Activated T-cell treated with anti-CD3 and anti-CD28 coated beads for 48 hours (primary cell): Measurements from ENCODE around the gene ME3.
"Not testable (repeated sequence)": the region's sequence is repeated elsewhere in the genome, so short reads cannot be mapped to it uniquely, and the experiment has no call there.

Experiments
- DNase-seq: peaks from one replicate; pipeline ENCODE4 v3.0.0-alpha.2; 2020; ENCODE audit warnings: low read depth

ME3 gene

GRCh38 chr11:86427441-86427840 lies 245.0 kb downstream of the ME3 start:
- no peak for DNase-seq

- not testable (repeated sequence) for DNase-seq
Measured at GRCh38 chr11:86423488-86423887, 248.9 kb downstream of the ME3 start.

- no peak for DNase-seq
Measured at GRCh38 chr11:86422371-86422770, 250.0 kb downstream of the ME3 start.

GRCh38 chr11:86421946-86422345 lies 250.5 kb downstream of the ME3 start:
- no peak for DNase-seq

GRCh38 chr11:86418917-86419316 lies 253.5 kb downstream of the ME3 start:
- DNase-seq, result no peak

GRCh38 chr11:86418513-86418912 lies 253.9 kb downstream of the ME3 start:
- no peak for DNase-seq

GRCh38 chr11:86418106-86418505 lies 254.3 kb downstream of the ME3 start:
- no peak for DNase-seq

- DNase-seq, result not testable (repeated sequence)
Measured at GRCh38 chr11:86416951-86417350, 255.5 kb downstream of the ME3 start.

GRCh38 chr11:86416494-86416893 lies 255.9 kb downstream of the ME3 start:
- DNase-seq, result no peak

- no peak for DNase-seq
Measured at GRCh38 chr11:86415026-86415425, 257.4 kb downstream of the ME3 start.

- DNase-seq, result no peak
Measured at GRCh38 chr11:86414032-86414431, 258.4 kb downstream of the ME3 start.

- no peak for DNase-seq
Measured at GRCh38 chr11:86408845-86409244, 263.6 kb downstream of the ME3 start.

- DNase-seq, result no peak
Measured at GRCh38 chr11:86403458-86403857, 269.0 kb downstream of the ME3 start.

GRCh38 chr11:86398106-86398505 lies 274.3 kb downstream of the ME3 start:
- no peak for DNase-seq

- DNase-seq, result no peak
Measured at GRCh38 chr11:86397351-86397750, 275.1 kb downstream of the ME3 start.

- no peak for DNase-seq
Measured at GRCh38 chr11:86396396-86396795, 276.0 kb downstream of the ME3 start.

GRCh38 chr11:86395061-86395551 lies 277.3 kb downstream of the ME3 start:
- DNase-seq, result no peak
